Umbilical cord (tissue), 2 donors: Measurements from ENCODE around the gene DEFB124. TPM values are rescaled to one million over a fixed set of nuclear protein-coding genes. Genes with fewer than 3 reads are reported as not detected.
"Not testable (repeated sequence)": the region's sequence is repeated elsewhere in the genome, so short reads cannot be mapped to it uniquely, and the experiment has no call there.

Experiments used
- DNase-seq: peaks from one replicate; pipeline ENCODE4 v3.0.0-alpha.2; 2015; ENCODE audit warnings: low spot score
- total RNA-seq: library from RNA; depleted of rRNA; stranded (reverse); fragments of >200 nt; gene quantifications from one replicate; pipeline ENCODE4 v1.2.3, GENCODE V29; 2014; ENCODE audit warnings: low replicate concordance; ENCODE audit not compliant: insufficient read depth

DEFB124 gene
- total RNA-seq, 1 donor from 2014 or later: not detected

- no peak for DNase-seq
These were observed 14.2 kb upstream of the DEFB124 start for GRCh38 chr20:31489152-31489551.

- DNase-seq: no peak
These were observed 13.2 kb upstream of the DEFB124 start for GRCh38 chr20:31488115-31488514.

GRCh38 chr20:31485450-31486339, 10.8 kb upstream of the DEFB124 start:
- peak; percentile 80 for DNase-seq

GRCh38 chr20:31484001-31484400, 9.1 kb upstream of the DEFB124 start:
- DNase-seq: no peak

GRCh38 chr20:31476643-31477215, 1.8 kb upstream of the DEFB124 start:
- no peak for DNase-seq

GRCh38 chr20:31476294-31476585, 1.3 kb upstream of the DEFB124 start:
- DNase-seq: no peak

- DNase-seq: no peak
These were observed 756 bp upstream of the DEFB124 start for GRCh38 chr20:31475472-31476293.

- DNase-seq: no peak
These were observed 860 bp downstream of the DEFB124 start for GRCh38 chr20:31474097-31474436.

- DNase-seq: no peak
These were observed 1.4 kb downstream of the DEFB124 start for GRCh38 chr20:31473331-31474096.

- DNase-seq: peak; percentile 86
These were observed 2.3 kb downstream of the DEFB124 start for GRCh38 chr20:31472395-31473330.

- DNase-seq: not testable (repeated sequence)
These were observed 4.0 kb downstream of the DEFB124 start for GRCh38 chr20:31470946-31471345.

GRCh38 chr20:31454361-31454760, 20.6 kb downstream of the DEFB124 start:
- DNase-seq: no peak

- no peak for DNase-seq
These were observed 22.4 kb downstream of the DEFB124 start for GRCh38 chr20:31452575-31452974.

- no peak for DNase-seq
These were observed 25.2 kb downstream of the DEFB124 start for GRCh38 chr20:31449511-31450414.

- DNase-seq: no peak
These were observed 28.7 kb downstream of the DEFB124 start for GRCh38 chr20:31446084-31446819.

GRCh38 chr20:31440012-31440659, 34.8 kb downstream of the DEFB124 start, which contains the start of gene DEFB123:
TSS of gene DEFB123 (plus strand) at chr20:31440632. CDS start at chr20:31440699, 67 bp downstream.
- no peak for DNase-seq

GRCh38 chr20:31430568-31431115, 44.3 kb downstream of the DEFB124 start:
- DNase-seq: no peak

GRCh38 chr20:31427576-31427975, 47.4 kb downstream of the DEFB124 start:
- DNase-seq: not testable (repeated sequence)
